Activated gamma-delta T cell treated with anti-CD3 and anti-CD28 coated beads, Interleukin-2, amount 50 U/mL, for 16 hours (primary cell): Measurements from ENCODE around the gene USP2.

ENCODE experiments used
- DNase-seq: peaks from one replicate; pipeline ENCODE4 v3.0.0-alpha.2; 2020; ENCODE audit warnings: low read depth

Gene USP2

GRCh38 chr11:119341222-119342022, 40.1 kb downstream of the USP2 start:
- no peak for DNase-seq

GRCh38 chr11:119340335-119341221, 40.9 kb downstream of the USP2 start, which contains the start of gene C1QTNF5:
Gene C1QTNF5, minus strand, starts transcription at chr11:119340883. Its CDS starts 486 bp downstream, at chr11:119340397.
- DNase-seq = no peak

- no peak for DNase-seq
Observed at GRCh38 chr11:119339589-119340334, 41.7 kb downstream of the USP2 start.

- DNase-seq = no peak
Observed at GRCh38 chr11:119338965-119339588, 42.4 kb downstream of the USP2 start.

GRCh38 chr11:119338318-119338890, 43.1 kb downstream of the USP2 start:
- peak; percentile 53 for DNase-seq

- no peak for DNase-seq
Observed at GRCh38 chr11:119337581-119338317, 43.7 kb downstream of the USP2 start.

GRCh38 chr11:119336744-119337469, 44.6 kb downstream of the USP2 start:
- no peak for DNase-seq

GRCh38 chr11:119335655-119336543, 45.6 kb downstream of the USP2 start:
- DNase-seq = no peak

GRCh38 chr11:119335091-119335654, 46.3 kb downstream of the USP2 start:
- DNase-seq = no peak

- peak; percentile 89 for DNase-seq
Observed at GRCh38 chr11:119334174-119334930, 47.1 kb downstream of the USP2 start, which contains the start of gene RNF26. Gene RNF26, plus strand, starts transcription at chr11:119334527. Its CDS starts 596 bp downstream, at chr11:119335123.

GRCh38 chr11:119332111-119332765, 49.3 kb downstream of the USP2 start:
- no peak for DNase-seq

GRCh38 chr11:119330237-119330636, 51.3 kb downstream of the USP2 start:
- no peak for DNase-seq

- no peak for DNase-seq
Observed at GRCh38 chr11:119329320-119329719, 52.2 kb downstream of the USP2 start.

- DNase-seq = no peak
Observed at GRCh38 chr11:119324189-119324588, 57.3 kb downstream of the USP2 start.

GRCh38 chr11:119323532-119324033, 57.9 kb downstream of the USP2 start:
- peak; percentile 69 for DNase-seq

- DNase-seq = no peak
Observed at GRCh38 chr11:119322921-119323531, 58.5 kb downstream of the USP2 start.

- no peak for DNase-seq
Observed at GRCh38 chr11:119322360-119322739, 59.1 kb downstream of the USP2 start.
